ENCODE results near the gene ATRX.
A peak's percentile ranks its signal among the peaks of the same experiment; 100 is the strongest.
"Not testable (repeated sequence)": the region's sequence is repeated elsewhere in the genome, so short reads cannot be mapped to it uniquely, and the experiment has no call there.

The ATRX gene

GRCh38 chrX:77726095-77726494 lies 59.9 kb downstream of the ATRX start:
- not testable (repeated sequence) for DNase-seq

GRCh38 chrX:77723681-77724080 lies 62.3 kb downstream of the ATRX start:
- no peak for DNase-seq

GRCh38 chrX:77719388-77719787 lies 66.6 kb downstream of the ATRX start:
- DNase-seq = no peak

GRCh38 chrX:77704881-77705280 lies 81.1 kb downstream of the ATRX start:
- DNase-seq = no peak

- DNase-seq = no peak
Measured at GRCh38 chrX:77698242-77698641, 87.8 kb downstream of the ATRX start.

- no peak for DNase-seq
Measured at GRCh38 chrX:77694491-77694890, 91.5 kb downstream of the ATRX start.

- no peak for DNase-seq
Measured at GRCh38 chrX:77693594-77693993, 92.4 kb downstream of the ATRX start.

- DNase-seq = no peak
Measured at GRCh38 chrX:77691916-77692315, 94.1 kb downstream of the ATRX start.

GRCh38 chrX:77689376-77689775 lies 96.6 kb downstream of the ATRX start:
- DNase-seq = no peak

- not testable (repeated sequence) for DNase-seq
Measured at GRCh38 chrX:77685683-77686082, 100.3 kb downstream of the ATRX start.

- DNase-seq = no peak
Measured at GRCh38 chrX:77679144-77679543, 106.9 kb downstream of the ATRX start.

- no peak for DNase-seq
Measured at GRCh38 chrX:77675986-77676385, 110.0 kb downstream of the ATRX start.

- DNase-seq = no peak
Measured at GRCh38 chrX:77668391-77669237, 117.4 kb downstream of the ATRX start.

- no peak for DNase-seq
Measured at GRCh38 chrX:77658886-77659285, 127.1 kb downstream of the ATRX start.

- no peak for DNase-seq
Measured at GRCh38 chrX:77652095-77652494, 133.9 kb downstream of the ATRX start.

- DNase-seq = no peak
Measured at GRCh38 chrX:77640702-77641101, 145.3 kb downstream of the ATRX start.

GRCh38 chrX:77639820-77640219 lies 146.2 kb downstream of the ATRX start:
- DNase-seq = no peak

- DNase-seq = no peak
Measured at GRCh38 chrX:77638397-77638796, 147.6 kb downstream of the ATRX start.

GRCh38 chrX:77635373-77635772 lies 150.6 kb downstream of the ATRX start:
- DNase-seq = no peak

GRCh38 chrX:77628294-77629025 lies 157.6 kb downstream of the ATRX start:
- no peak for DNase-seq

GRCh38 chrX:77622672-77623071 lies 163.3 kb downstream of the ATRX start:
- DNase-seq = peak; percentile 3

GRCh38 chrX:77622233-77622632 lies 163.8 kb downstream of the ATRX start:
- no peak for DNase-seq

- DNase-seq = not testable (repeated sequence)
Measured at GRCh38 chrX:77621453-77621852, 164.6 kb downstream of the ATRX start.

GRCh38 chrX:77617206-77617605 lies 168.8 kb downstream of the ATRX start:
- no peak for DNase-seq

Measured in stimulated activated CD4-positive, alpha-beta T cell treated with anti-CD3 and anti-CD28 coated beads, Interleukin-4, amount 100 ng/mL, for 24 hours (primary cell).